WERI-Rb-1 (cell line): ENCODE data around the gene TMOD1.
A peak's percentile ranks its signal among the peaks of the same experiment; 100 is the strongest.

Experiments
- DNase-seq: peaks from one replicate; pipeline ENCODE4 v3.0.0-alpha.2; 2020
- H3K27ac ChIP-seq: fragments of 250-450 bp; sonication (Bioruptor Pico); 2 replicates; pipeline ENCODE4 v1.5.1; 2020; ENCODE audit warnings: mild to moderate bottlenecking, moderate library complexity
- H3K27me3 ChIP-seq: fragments of 250-450 bp; sonication (Bioruptor Pico); 2 replicates; pipeline ENCODE4 v1.5.1; 2021; ENCODE audit warnings: mild to moderate bottlenecking, low read depth, moderate library complexity; ENCODE audit not compliant: insufficient read depth, severe bottlenecking
- H3K36me3 ChIP-seq: fragments of 250-450 bp; sonication (Bioruptor Pico); 2 replicates; pipeline ENCODE4 v1.5.1; 2020; ENCODE audit warnings: mild to moderate bottlenecking, moderate library complexity
- H3K4me3 ChIP-seq: 2 replicates; pipeline ENCODE4 v1.5.1; 2011; ENCODE audit warnings: low read depth, mild to moderate bottlenecking, control low read depth, low read length
- H3K9me3 ChIP-seq: fragments of 250-450 bp; sonication (Bioruptor Pico); 2 replicates; pipeline ENCODE4 v1.5.1; 2021; ENCODE audit warnings: mild to moderate bottlenecking, moderate library complexity; ENCODE audit not compliant: severe bottlenecking
- TF ChIP-seq, protein P1 (sequence below): IDR thresholded peaks from 2 replicates; pipeline ENCODE4 v1.5.1; 2011; ENCODE audit warnings: low read depth, mild to moderate bottlenecking, control low read depth, inconsistent platforms, low read length

Gene TMOD1

GRCh38 chr9:97565262-97565661 lies 63.8 kb downstream of the TMOD1 start:
- TF ChIP-seq, protein P1, sequence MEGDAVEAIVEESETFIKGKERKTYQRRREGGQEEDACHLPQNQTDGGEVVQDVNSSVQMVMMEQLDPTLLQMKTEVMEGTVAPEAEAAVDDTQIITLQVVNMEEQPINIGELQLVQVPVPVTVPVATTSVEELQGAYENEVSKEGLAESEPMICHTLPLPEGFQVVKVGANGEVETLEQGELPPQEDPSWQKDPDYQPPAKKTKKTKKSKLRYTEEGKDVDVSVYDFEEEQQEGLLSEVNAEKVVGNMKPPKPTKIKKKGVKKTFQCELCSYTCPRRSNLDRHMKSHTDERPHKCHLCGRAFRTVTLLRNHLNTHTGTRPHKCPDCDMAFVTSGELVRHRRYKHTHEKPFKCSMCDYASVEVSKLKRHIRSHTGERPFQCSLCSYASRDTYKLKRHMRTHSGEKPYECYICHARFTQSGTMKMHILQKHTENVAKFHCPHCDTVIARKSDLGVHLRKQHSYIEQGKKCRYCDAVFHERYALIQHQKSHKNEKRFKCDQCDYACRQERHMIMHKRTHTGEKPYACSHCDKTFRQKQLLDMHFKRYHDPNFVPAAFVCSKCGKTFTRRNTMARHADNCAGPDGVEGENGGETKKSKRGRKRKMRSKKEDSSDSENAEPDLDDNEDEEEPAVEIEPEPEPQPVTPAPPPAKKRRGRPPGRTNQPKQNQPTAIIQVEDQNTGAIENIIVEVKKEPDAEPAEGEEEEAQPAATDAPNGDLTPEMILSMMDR = no peak
- Histone ChIP-seq H3K27me3 (no peaks in the 10 kb centered on the region), H3K36me3 (no peaks in the 10 kb centered on the region), H3K27ac (no peak overlapping the region), H3K4me3 (no peak overlapping the region), H3K9me3 (no peaks in the 10 kb centered on the region)
- DNase-seq = peak; percentile 3

DNA sequence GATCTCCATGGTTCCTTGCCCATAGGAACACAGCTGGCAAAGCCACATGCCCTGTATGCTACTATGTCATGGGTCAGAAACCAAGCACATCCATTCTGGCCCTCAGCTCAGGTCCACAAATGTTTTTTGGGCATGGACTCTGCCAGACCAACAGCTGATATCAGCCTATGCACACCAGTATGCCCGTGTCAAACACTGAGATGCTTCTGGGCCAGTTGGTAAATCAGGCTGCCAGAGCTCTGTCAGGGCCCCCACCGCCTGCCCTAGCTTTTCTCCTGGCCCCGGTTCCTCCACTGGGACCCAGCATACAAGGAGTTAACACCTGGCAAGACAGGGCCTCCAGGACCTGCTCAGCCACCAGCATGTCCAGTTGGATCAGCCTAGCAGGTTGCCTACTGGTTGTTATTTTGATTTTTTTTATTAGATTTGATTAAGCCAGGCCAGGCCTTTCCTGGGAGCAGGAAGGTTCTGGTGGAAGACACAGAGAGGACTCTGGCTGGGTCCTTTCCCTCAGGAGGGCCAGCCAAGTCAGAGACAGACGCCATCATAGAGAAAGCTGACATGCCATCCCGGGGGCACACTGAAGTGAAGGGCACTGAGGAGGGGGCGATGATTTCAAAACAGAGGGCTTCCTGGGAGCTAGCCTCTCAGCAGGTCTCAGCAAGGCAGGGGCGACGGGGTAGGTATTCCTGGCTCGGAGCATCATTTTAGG lies 65.9 kb downstream of the TMOD1 start:
- TF ChIP-seq, protein P1 = no peak
- no peaks in the 10 kb centered on the region for H3K27me3 ChIP-seq
- DNase-seq = no peak
- no peaks in the 10 kb centered on the region for H3K9me3 ChIP-seq
- H3K36me3 ChIP-seq = no peaks in the 10 kb centered on the region
- no peak overlapping the region for H3K27ac ChIP-seq
- H3K4me3 ChIP-seq = no peak overlapping the region

DNA sequence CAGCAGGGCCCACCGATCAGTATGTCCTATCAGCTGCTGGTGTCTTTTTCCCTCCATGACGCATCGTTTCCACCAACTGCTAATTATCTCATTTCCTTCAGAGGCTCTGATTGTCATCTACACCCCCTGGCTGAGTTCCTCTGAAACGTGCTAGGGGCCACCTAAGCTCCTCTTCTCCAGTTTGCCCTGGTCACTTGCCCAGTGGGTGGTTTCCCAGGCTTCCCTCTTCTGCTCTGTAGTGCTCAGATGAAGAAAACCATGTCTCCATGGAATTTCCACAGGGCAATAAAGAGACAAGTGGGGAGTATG lies 66.4 kb downstream of the TMOD1 start:
- DNase-seq = no peak
- no peak overlapping the region for H3K27ac ChIP-seq
- no peaks in the 10 kb centered on the region for H3K9me3 ChIP-seq
- no peak overlapping the region for H3K4me3 ChIP-seq
- no peaks in the 10 kb centered on the region for H3K36me3 ChIP-seq
- H3K27me3 ChIP-seq = no peaks in the 10 kb centered on the region
- TF ChIP-seq, protein P1 = no peak

GRCh38 chr9:97568461-97569275 lies 67.2 kb downstream of the TMOD1 start:
- no peak for DNase-seq
- Histone ChIP-seq H3K36me3 (no peaks in the 10 kb centered on the region), H3K27ac (no peak overlapping the region), H3K9me3 (no peaks in the 10 kb centered on the region), H3K4me3 (no peak overlapping the region), H3K27me3 (no peaks in the 10 kb centered on the region)
- TF ChIP-seq, protein P1 = no peak

- no peaks in the 10 kb centered on the region for H3K36me3 ChIP-seq
- no peaks in the 10 kb centered on the region for H3K27me3 ChIP-seq
- no peak overlapping the region for H3K4me3 ChIP-seq
- H3K27ac ChIP-seq = no peak overlapping the region
- H3K9me3 ChIP-seq = no peaks in the 10 kb centered on the region
- TF ChIP-seq, protein P1 = no peak
- DNase-seq = peak; percentile 5
These were observed 69.4 kb downstream of the TMOD1 start for GRCh38 chr9:97570899-97571298.
